SK-N-SH (cell line): ENCODE measurements around the gene ANKS1B. TPM values are rescaled to one million over a fixed set of nuclear protein-coding genes. Genes with fewer than 3 reads are reported as not detected.
A peak's percentile ranks its signal among the peaks of the same experiment; 100 is the strongest.

Experiments
- CTCF ChIA-PET: fragments of 300-600, 350-600 bp; formaldehyde crosslinking; extraction: SDS; loops from one replicate; lab custom pipeline; 2021; lab: Yijun Ruan, JAX
- POLR2A ChIA-PET: fragments of 350-600 bp; sonication (Branson Sonifier 250); formaldehyde crosslinking; extraction: SDS; loops from one replicate; lab custom pipeline; 2020; ENCODE audit warnings: antibody characterized with exemption, inconsistent platforms; lab: Yijun Ruan, JAX
- DNase-seq: peaks from one replicate; pipeline ENCODE4 v3.0.0; 2012
- H2AFZ ChIP-seq: fragments of 200-600 bp; sonication (generic); 2 replicates; pipeline ENCODE4 v1.8.1; 2016; ENCODE audit warnings: antibody characterized with exemption, mild to moderate bottlenecking, low read depth
- H3F3A ChIP-seq: fragments of 200-600 bp; sonication (generic); replicated peaks from 2 replicates; pipeline ENCODE3; 2016; ENCODE audit warnings: antibody characterized with exemption, mild to moderate bottlenecking; ENCODE audit not compliant: insufficient read depth
- H3K27ac ChIP-seq, 2 experiments: fragments of 200-500 bp in 1 of 2; fragments of 200-600 bp in 1 of 2; sonication (Bioruptor generic) in 1 of 2; sonication (generic), shearing (Covaris generic) in 1 of 2; 2 replicates each; pipeline versions ENCODE4 v1.5.1 to v1.6.1; 2014 to 2016; ENCODE audit warnings: low read depth in 2 of 2, inconsistent platforms in 1 of 2, low read length in 1 of 2, mild to moderate bottlenecking in 1 of 2, mixed read lengths in 1 of 2
- H3K27me3 ChIP-seq: fragments of 200-600 bp; sonication (generic), shearing (Covaris generic); 2 replicates; pipeline ENCODE4 v1.6.1; 2016; ENCODE audit warnings: mixed run types; ENCODE audit not compliant: insufficient read depth
- H3K36me3 ChIP-seq, 2 experiments: fragments of 200-500 bp in 1 of 2; fragments of 200-600 bp in 1 of 2; sonication (Bioruptor generic) in 1 of 2; sonication (generic) in 1 of 2; replicated peaks in 1 of 2; 2 replicates each; pipeline versions ENCODE3 to v1.5.1; 2014 to 2016; ENCODE audit warnings: low read length in 1 of 2, mild to moderate bottlenecking in 1 of 2; ENCODE audit not compliant: insufficient read depth in 2 of 2, control insufficient read depth in 1 of 2
- H3K4me1 ChIP-seq, 2 experiments: fragments of 200-500 bp in 1 of 2; fragments of 200-600 bp in 1 of 2; sonication (Bioruptor generic) in 1 of 2; sonication (generic), shearing (Covaris generic) in 1 of 2; 2 replicates each; pipeline versions ENCODE4 v1.5.1 to v1.6.1; 2014 to 2016; ENCODE audit warnings: low read depth in 1 of 2, low read length in 1 of 2, mixed run types in 1 of 2; ENCODE audit not compliant: insufficient read depth in 2 of 2, control insufficient read depth in 1 of 2
- H3K4me2 ChIP-seq: fragments of 200-600 bp; sonication (generic), shearing (Covaris generic); 2 replicates; pipeline ENCODE4 v1.6.1; 2017; ENCODE audit warnings: mixed run types
- H3K4me3 ChIP-seq, 2 experiments: fragments of 200-500 bp in 1 of 2; fragments of 200-600 bp in 1 of 2; sonication (Bioruptor generic) in 1 of 2; sonication (generic), shearing (Covaris generic) in 1 of 2; 2 replicates each; pipeline versions ENCODE4 v1.5.1 to v1.8.1; 2014 to 2016; ENCODE audit warnings: low read depth in 2 of 2, inconsistent platforms in 1 of 2, low read length in 1 of 2, mild to moderate bottlenecking in 1 of 2, mixed read lengths in 1 of 2, moderate library complexity in 1 of 2
- H3K79me2 ChIP-seq: fragments of 200-600 bp; sonication (generic); 2 replicates; pipeline ENCODE4 v1.8.1; 2017; ENCODE audit warnings: mild to moderate bottlenecking; ENCODE audit not compliant: insufficient read depth
- H3K9ac ChIP-seq: fragments of 200-600 bp; sonication (generic); 2 replicates; pipeline ENCODE4 v1.6.1; 2017; ENCODE audit warnings: mixed run types
- H3K9me2 ChIP-seq: fragments of 200-600 bp; sonication (generic); 2 replicates; pipeline ENCODE4 v1.6.1; 2017; ENCODE audit warnings: mixed run types
- H3K9me3 ChIP-seq: fragments of 200-600 bp; sonication (generic); 2 replicates; pipeline ENCODE4 v1.6.1; 2017; ENCODE audit warnings: mixed run types, mild to moderate bottlenecking, moderate library complexity
- H4K20me1 ChIP-seq: fragments of 200-600 bp; sonication (generic); 2 replicates; pipeline ENCODE4 v1.6.1; 2017; ENCODE audit warnings: mild to moderate bottlenecking, mixed run types; ENCODE audit not compliant: insufficient read depth
- CHD2 ChIP-seq: fragments of 150-350 bp; IDR thresholded peaks from 2 replicates; pipeline ENCODE4 v1.6.1; 2018; ENCODE audit warnings: low read length; ENCODE audit not compliant: partially characterized antibody
- EP300 ChIP-seq, 2 experiments: IDR thresholded peaks; 2 replicates each; pipeline versions ENCODE4 v1.4.0 to v1.6.1; 2012; ENCODE audit warnings: borderline replicate concordance in 1 of 2, low read depth in 1 of 2, low read length in 1 of 2
- FOXJ3 ChIP-seq: sonication (generic); formaldehyde crosslinking; IDR thresholded peaks from 2 replicates; pipeline ENCODE4 v1.5.1; 2020; ENCODE audit warnings: mild to moderate bottlenecking, missing genetic modification reagents
- FOXM1 ChIP-seq: IDR thresholded peaks from 2 replicates; pipeline ENCODE4 v1.4.0; 2012; ENCODE audit warnings: low read depth, mild to moderate bottlenecking
- GATA2 ChIP-seq: sonication (generic); formaldehyde crosslinking; IDR thresholded peaks from 2 replicates; pipeline ENCODE4 v1.5.0; 2020; ENCODE audit warnings: mild to moderate bottlenecking, missing genetic modification reagents
- JUND ChIP-seq: IDR thresholded peaks from 2 replicates; pipeline ENCODE4 v1.4.0; 2012
- PBX3 ChIP-seq: IDR thresholded peaks from 2 replicates; pipeline ENCODE4; 2012
- POLR2AphosphoS5 ChIP-seq: IDR thresholded peaks from 2 replicates; pipeline ENCODE4 v1.6.1; 2012; ENCODE audit warnings: low read depth, low read length
- RAD21 ChIP-seq: IDR thresholded peaks from 2 replicates; pipeline ENCODE4 v1.6.1; 2012; ENCODE audit warnings: mild to moderate bottlenecking, low read length
- RFX5 ChIP-seq: IDR thresholded peaks from 2 replicates; pipeline ENCODE4 v1.6.1; 2012; ENCODE audit warnings: mild to moderate bottlenecking, improper control_type of control experiment, low read length
- SIN3A ChIP-seq: IDR thresholded peaks from 2 replicates; pipeline ENCODE4 v1.6.1; 2012; ENCODE audit warnings: low read depth, mild to moderate bottlenecking, low read length, moderate library complexity, borderline replicate concordance
- SMC3 ChIP-seq: IDR thresholded peaks from 2 replicates; pipeline ENCODE4 v1.6.1; 2012; ENCODE audit warnings: low read depth, low read length, improper control_type of control experiment
- TAF1 ChIP-seq: IDR thresholded peaks from 2 replicates; pipeline ENCODE4 v1.6.1; 2012; ENCODE audit warnings: low read depth, mild to moderate bottlenecking, low read length, moderate library complexity, borderline replicate concordance
- TCF12 ChIP-seq: IDR thresholded peaks from 2 replicates; pipeline ENCODE4 v1.4.0; 2012
- TEAD4 ChIP-seq: IDR thresholded peaks from 2 replicates; pipeline ENCODE4 v1.4.0; 2012; ENCODE audit warnings: mild to moderate bottlenecking, borderline replicate concordance; ENCODE audit not compliant: insufficient read depth
- USF1 ChIP-seq: IDR thresholded peaks from 2 replicates; pipeline ENCODE4 v1.4.0; 2012; ENCODE audit warnings: low read depth, borderline replicate concordance
- USF2 ChIP-seq: fragments of 150-350 bp; IDR thresholded peaks from 2 replicates; pipeline ENCODE4 v1.6.1; 2017; ENCODE audit warnings: antibody characterized with exemption, low read length, low read depth, borderline replicate concordance
- YY1 ChIP-seq: IDR thresholded peaks from 2 replicates; pipeline ENCODE4 v1.4.0; 2012; ENCODE audit warnings: low read depth, mild to moderate bottlenecking
- polyA plus RNA-seq, 3 experiments: library from polyadenylated mRNA; depleted of rRNA; stranded (reverse); fragments of >200 nt; gene quantifications; 2 replicates each; pipeline ENCODE4 v1.2.3, GENCODE V29; 2012
- TF ChIP-seq, protein P1 (sequence below): IDR thresholded peaks from 2 replicates; pipeline ENCODE4 v1.6.1; 2012; ENCODE audit warnings: mild to moderate bottlenecking, low read depth, low read length, moderate library complexity
- TF ChIP-seq, protein P2 (sequence below): IDR thresholded peaks from 2 replicates; pipeline ENCODE4 v1.4.0; 2012; ENCODE audit warnings: low read depth, borderline replicate concordance

The ANKS1B gene
- polyA plus RNA-seq, 1 of the 3 experiments (the other 2 are of a cell fraction), result 1.8 TPM

- Histone ChIP-seq H3K9me3 (no peaks in the 10 kb centered on the region), H3K27ac (no peak overlapping the region), H3K36me3 (no peaks in the 10 kb centered on the region), H3K4me2 (no peak overlapping the region), H4K20me1 (no peaks in the 10 kb centered on the region), H3K27me3 (no peaks in the 10 kb centered on the region), H3F3A (no peaks in the 10 kb centered on the region), H3K9ac (no peak overlapping the region), H3K9me2 (no peaks in the 10 kb centered on the region), H3K4me1 (no peaks in the 10 kb centered on the region; a peak in 1 of 4 replicates), H2AFZ (no peak overlapping the region), H3K79me2 (no peaks in the 10 kb centered on the region), H3K4me3 (no peak overlapping the region)
- TF ChIP-seq RFX5 (no peak), TCF12 (0 out of 2 replicates have a peak, but pooled peaks have one; percentile 19), FOXM1 (no peak)
- TF ChIP-seq, protein P1, sequence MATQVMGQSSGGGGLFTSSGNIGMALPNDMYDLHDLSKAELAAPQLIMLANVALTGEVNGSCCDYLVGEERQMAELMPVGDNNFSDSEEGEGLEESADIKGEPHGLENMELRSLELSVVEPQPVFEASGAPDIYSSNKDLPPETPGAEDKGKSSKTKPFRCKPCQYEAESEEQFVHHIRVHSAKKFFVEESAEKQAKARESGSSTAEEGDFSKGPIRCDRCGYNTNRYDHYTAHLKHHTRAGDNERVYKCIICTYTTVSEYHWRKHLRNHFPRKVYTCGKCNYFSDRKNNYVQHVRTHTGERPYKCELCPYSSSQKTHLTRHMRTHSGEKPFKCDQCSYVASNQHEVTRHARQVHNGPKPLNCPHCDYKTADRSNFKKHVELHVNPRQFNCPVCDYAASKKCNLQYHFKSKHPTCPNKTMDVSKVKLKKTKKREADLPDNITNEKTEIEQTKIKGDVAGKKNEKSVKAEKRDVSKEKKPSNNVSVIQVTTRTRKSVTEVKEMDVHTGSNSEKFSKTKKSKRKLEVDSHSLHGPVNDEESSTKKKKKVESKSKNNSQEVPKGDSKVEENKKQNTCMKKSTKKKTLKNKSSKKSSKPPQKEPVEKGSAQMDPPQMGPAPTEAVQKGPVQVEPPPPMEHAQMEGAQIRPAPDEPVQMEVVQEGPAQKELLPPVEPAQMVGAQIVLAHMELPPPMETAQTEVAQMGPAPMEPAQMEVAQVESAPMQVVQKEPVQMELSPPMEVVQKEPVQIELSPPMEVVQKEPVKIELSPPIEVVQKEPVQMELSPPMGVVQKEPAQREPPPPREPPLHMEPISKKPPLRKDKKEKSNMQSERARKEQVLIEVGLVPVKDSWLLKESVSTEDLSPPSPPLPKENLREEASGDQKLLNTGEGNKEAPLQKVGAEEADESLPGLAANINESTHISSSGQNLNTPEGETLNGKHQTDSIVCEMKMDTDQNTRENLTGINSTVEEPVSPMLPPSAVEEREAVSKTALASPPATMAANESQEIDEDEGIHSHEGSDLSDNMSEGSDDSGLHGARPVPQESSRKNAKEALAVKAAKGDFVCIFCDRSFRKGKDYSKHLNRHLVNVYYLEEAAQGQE, result no peak
- ChIA-PET CTCF (no interaction called here), POLR2A (no interaction called here)
- peak; percentile 4 for DNase-seq
These were observed 105.3 kb downstream of the ANKS1B start for GRCh38 chr12:99879439-99879838.

GRCh38 chr12:99875081-99875480 lies 109.7 kb downstream of the ANKS1B start:
- Histone ChIP-seq H3F3A (no peaks in the 10 kb centered on the region), H3K27me3 (no peaks in the 10 kb centered on the region), H3K36me3 (no peaks in the 10 kb centered on the region), H3K79me2 (no peaks in the 10 kb centered on the region), H3K27ac (no peak overlapping the region), H3K9me2 (no peaks in the 10 kb centered on the region), H4K20me1 (no peaks in the 10 kb centered on the region), H3K4me1 (no peaks in the 10 kb centered on the region; a peak in 1 of 4 replicates), H3K4me3 (no peak overlapping the region), H3K9me3 (no peaks in the 10 kb centered on the region), H3K9ac (no peak overlapping the region), H2AFZ (no peak overlapping the region), H3K4me2 (no peak overlapping the region)
- ChIA-PET POLR2A (interaction anchor here (0.6 kb wide), 1 partner anchor 22 kb away, joined by 3 read pairs; no protein-coding TSS in a partner anchor), CTCF (no interaction called here)
- no peak for DNase-seq
- TF ChIP-seq SMC3 (no peak), GATA2 (no peak), POLR2AphosphoS5 (no peak), EP300 (IDR thresholded peaks at IDR 0.05; ENCODE audit: borderline replicate concordance in 1 of 2, low read depth in 1 of 2, low read length in 1 of 2) (no peak), SIN3A (no peak), YY1 (no peak), USF2 (no peak), CHD2 (no peak), FOXM1 (no peak), TCF12 (no peak), PBX3 (no peak), JUND (no peak), TAF1 (no peak), TEAD4 (no peak), RAD21 (no peak), FOXJ3 (CRISPR knock-in tag) (no peak), RFX5 (no peak), USF1 (no peak)
- TF ChIP-seq, protein P2, sequence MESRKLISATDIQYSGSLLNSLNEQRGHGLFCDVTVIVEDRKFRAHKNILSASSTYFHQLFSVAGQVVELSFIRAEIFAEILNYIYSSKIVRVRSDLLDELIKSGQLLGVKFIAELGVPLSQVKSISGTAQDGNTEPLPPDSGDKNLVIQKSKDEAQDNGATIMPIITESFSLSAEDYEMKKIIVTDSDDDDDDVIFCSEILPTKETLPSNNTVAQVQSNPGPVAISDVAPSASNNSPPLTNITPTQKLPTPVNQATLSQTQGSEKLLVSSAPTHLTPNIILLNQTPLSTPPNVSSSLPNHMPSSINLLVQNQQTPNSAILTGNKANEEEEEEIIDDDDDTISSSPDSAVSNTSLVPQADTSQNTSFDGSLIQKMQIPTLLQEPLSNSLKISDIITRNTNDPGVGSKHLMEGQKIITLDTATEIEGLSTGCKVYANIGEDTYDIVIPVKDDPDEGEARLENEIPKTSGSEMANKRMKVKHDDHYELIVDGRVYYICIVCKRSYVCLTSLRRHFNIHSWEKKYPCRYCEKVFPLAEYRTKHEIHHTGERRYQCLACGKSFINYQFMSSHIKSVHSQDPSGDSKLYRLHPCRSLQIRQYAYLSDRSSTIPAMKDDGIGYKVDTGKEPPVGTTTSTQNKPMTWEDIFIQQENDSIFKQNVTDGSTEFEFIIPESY, result no peak
